Upper lobe of left lung (tissue), 4 donors: ENCODE data around the gene DNTT.

Experiments used
- POLR2A ChIP-seq, 4 donors: fragments of 450-650 bp; IDR thresholded peaks; one replicate each; pipeline ENCODE4 v1.5.1; 2016 to 2017; ENCODE audit warnings: antibody characterized with exemption in 4 of 4, mild to moderate bottlenecking in 2 of 4
- POLR2AphosphoS5 ChIP-seq, 2 donors: sonication (generic); formaldehyde crosslinking; IDR thresholded peaks; one replicate each; pipeline ENCODE4 v1.5.1; 2017; ENCODE audit warnings: antibody characterized with exemption in 2 of 2

DNA sequence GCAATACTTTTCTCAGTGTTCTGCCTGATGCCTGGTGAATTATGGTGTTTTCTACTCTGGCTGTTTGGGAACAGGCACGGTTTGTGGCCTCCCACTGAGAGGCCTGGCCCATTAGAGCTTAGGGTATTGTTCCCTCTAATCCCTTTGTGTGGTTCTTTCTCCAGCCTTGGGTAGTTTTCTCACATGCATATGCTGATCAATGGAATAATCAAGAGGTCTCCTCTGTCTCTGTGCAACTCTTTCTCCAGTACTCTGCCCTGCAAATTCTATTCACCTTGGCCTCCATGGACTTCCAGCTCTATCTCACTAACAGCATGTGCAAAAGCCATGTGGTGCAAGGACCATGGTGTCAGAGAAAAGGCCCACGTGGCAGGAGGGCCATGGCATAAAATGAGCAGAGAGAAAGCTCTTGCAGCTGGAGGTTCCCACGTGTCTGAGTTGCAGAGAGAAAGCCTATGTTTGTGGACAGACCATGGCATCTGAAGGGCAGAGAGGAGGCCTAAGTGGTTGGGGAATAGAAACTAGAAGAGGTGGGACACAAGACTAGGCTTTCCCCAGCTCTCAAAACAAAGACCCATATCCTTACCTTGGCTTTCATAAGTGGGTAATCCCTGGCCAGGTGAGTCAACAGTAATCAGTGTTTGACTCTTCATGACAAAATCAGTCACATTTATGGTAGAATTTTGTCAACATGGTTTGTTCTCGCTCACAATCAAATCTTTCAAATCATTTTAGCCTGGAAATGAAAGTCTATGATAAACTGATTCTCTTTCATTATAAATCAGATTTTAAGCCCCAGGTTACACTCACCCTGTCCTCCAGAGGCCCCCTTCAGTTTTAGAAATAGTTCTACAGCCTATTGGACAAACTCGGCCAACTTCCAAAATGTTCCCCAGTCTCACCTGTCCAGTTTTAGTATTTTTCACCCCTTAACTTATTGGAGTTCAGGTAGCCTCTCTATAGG is 37.3 kb downstream of the DNTT start:
- TF ChIP-seq POLR2AphosphoS5 (IDR thresholded peaks at IDR 0.05) (no peak), POLR2A (IDR thresholded peaks at IDR 0.05) (no peak)
